DOHH2 (cell line): ENCODE data around the gene AAGAB.

Experiments
- H3F3A ChIP-seq: fragments of 200-600 bp; sonication (generic), shearing (Covaris generic); 2 replicates; pipeline ENCODE4 v1.6.0; 2016; ENCODE audit warnings: antibody characterized with exemption, mild to moderate bottlenecking; ENCODE audit not compliant: control insufficient read depth, insufficient read depth
- H3K27ac ChIP-seq: fragments of 200-600 bp; sonication (generic); 2 replicates; pipeline ENCODE4 v1.5.1; 2014; ENCODE audit warnings: low read depth, mild to moderate bottlenecking, low read length, moderate library complexity
- H3K27me3 ChIP-seq: fragments of 200-600 bp; sonication (generic); 2 replicates; pipeline ENCODE4 v1.6.1; 2014; ENCODE audit warnings: mild to moderate bottlenecking, low read length, mixed read lengths; ENCODE audit not compliant: control insufficient read depth
- H3K36me3 ChIP-seq: fragments of 200-600 bp; sonication (generic); 2 replicates; pipeline ENCODE4 v1.6.1; 2014; ENCODE audit warnings: mild to moderate bottlenecking, low read length, moderate library complexity, mixed read lengths; ENCODE audit not compliant: control insufficient read depth
- H3K4me1 ChIP-seq: fragments of 200-600 bp; sonication (generic); 2 replicates; pipeline ENCODE4 v1.6.1; 2014; ENCODE audit warnings: mild to moderate bottlenecking, low read length, mixed read lengths; ENCODE audit not compliant: control insufficient read depth
- H3K4me2 ChIP-seq: fragments of 200-600 bp; sonication (generic); 2 replicates; pipeline ENCODE4 v1.6.0; 2014; ENCODE audit warnings: mild to moderate bottlenecking, low read length, moderate library complexity
- H3K4me3 ChIP-seq: fragments of 200-600 bp; sonication (generic); 2 replicates; pipeline ENCODE4 v1.5.1; 2014; ENCODE audit warnings: mild to moderate bottlenecking, low read length, mixed read lengths
- H3K79me2 ChIP-seq: fragments of 200-600 bp; sonication (generic); 2 replicates; pipeline ENCODE4 v1.6.1; 2014; ENCODE audit warnings: mild to moderate bottlenecking, low read length, mixed read lengths; ENCODE audit not compliant: control insufficient read depth
- H3K9me2 ChIP-seq: fragments of 200-600 bp; sonication (generic); replicated peaks from 2 replicates; pipeline ENCODE4 v1.6.1; 2014; ENCODE audit warnings: mild to moderate bottlenecking, low read length, mixed read lengths; ENCODE audit not compliant: control insufficient read depth
- H3K9me3 ChIP-seq: fragments of 200-600 bp; sonication (generic); 2 replicates; pipeline ENCODE4 v1.6.1; 2014; ENCODE audit warnings: antibody characterized with exemption, low read length, mixed read lengths; ENCODE audit not compliant: control insufficient read depth, insufficient read depth
- H4K20me1 ChIP-seq: fragments of 200-600 bp; sonication (generic); 2 replicates; pipeline ENCODE4 v1.6.0; 2014; ENCODE audit warnings: low read depth, mild to moderate bottlenecking, antibody characterized with exemption, low read length, moderate library complexity; ENCODE audit not compliant: control insufficient read depth, insufficient read depth
- EZH2phosphoT487 ChIP-seq: fragments of 200-600 bp; sonication (generic); IDR thresholded peaks from 2 replicates; pipeline ENCODE4 v1.6.1; 2017; ENCODE audit warnings: borderline replicate concordance, mild to moderate bottlenecking, antibody characterized with exemption, low read length, moderate library complexity, mixed read lengths
- TF ChIP-seq, protein P1 (sequence below): fragments of 200-600 bp; sonication (generic); IDR thresholded peaks from one replicate; pipeline ENCODE4 v1.5.1; 2014; ENCODE audit warnings: antibody characterized with exemption, mild to moderate bottlenecking, low read depth, low read length; ENCODE audit not compliant: poor library complexity, severe bottlenecking

AAGAB gene

DNA sequence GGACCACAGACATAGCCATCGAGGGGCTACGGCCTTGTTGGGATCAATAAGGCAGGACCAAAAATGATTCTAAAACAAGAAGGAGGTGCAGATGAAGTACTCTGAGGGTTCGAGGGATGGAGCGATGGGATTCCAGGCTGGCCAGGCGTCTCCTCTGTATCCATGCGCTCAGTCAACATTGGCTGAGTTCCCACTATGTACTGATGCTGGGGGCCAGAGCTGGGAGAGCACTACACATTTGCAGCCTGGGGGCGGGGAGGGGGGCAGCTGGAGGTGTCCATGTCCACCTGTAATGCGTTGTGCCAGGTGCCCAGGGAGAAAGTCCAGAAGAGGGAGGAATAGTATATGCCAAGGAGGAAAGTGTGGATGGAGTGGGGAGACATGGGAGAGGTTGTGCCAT is 81.5 kb downstream of the AAGAB start:
- Histone ChIP-seq H4K20me1 (no peaks in the 10 kb centered on the region), H3K9me3 (no peaks in the 10 kb centered on the region), H3K36me3 (no peaks in the 10 kb centered on the region), H3K4me3 (no peak overlapping the region), H3K4me2 (no peak overlapping the region), H3F3A (no peaks in the 10 kb centered on the region), H3K27me3 (no peaks in the 10 kb centered on the region), H3K9me2 (no peaks in the 10 kb centered on the region), H3K4me1 (peaks cover 4% of the 10 kb centered on the region; the same call in 1 of the 2 replicates), H3K27ac (no peak overlapping the region), H3K79me2 (no peaks in the 10 kb centered on the region)
- TF ChIP-seq, protein P1, sequence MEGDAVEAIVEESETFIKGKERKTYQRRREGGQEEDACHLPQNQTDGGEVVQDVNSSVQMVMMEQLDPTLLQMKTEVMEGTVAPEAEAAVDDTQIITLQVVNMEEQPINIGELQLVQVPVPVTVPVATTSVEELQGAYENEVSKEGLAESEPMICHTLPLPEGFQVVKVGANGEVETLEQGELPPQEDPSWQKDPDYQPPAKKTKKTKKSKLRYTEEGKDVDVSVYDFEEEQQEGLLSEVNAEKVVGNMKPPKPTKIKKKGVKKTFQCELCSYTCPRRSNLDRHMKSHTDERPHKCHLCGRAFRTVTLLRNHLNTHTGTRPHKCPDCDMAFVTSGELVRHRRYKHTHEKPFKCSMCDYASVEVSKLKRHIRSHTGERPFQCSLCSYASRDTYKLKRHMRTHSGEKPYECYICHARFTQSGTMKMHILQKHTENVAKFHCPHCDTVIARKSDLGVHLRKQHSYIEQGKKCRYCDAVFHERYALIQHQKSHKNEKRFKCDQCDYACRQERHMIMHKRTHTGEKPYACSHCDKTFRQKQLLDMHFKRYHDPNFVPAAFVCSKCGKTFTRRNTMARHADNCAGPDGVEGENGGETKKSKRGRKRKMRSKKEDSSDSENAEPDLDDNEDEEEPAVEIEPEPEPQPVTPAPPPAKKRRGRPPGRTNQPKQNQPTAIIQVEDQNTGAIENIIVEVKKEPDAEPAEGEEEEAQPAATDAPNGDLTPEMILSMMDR = no peak
- TF ChIP-seq EZH2phosphoT487 = no peak

- no peak overlapping the region for H3K4me3 ChIP-seq
- H3K79me2 ChIP-seq = no peaks in the 10 kb centered on the region
- H3K27ac ChIP-seq = no peak overlapping the region
- no peak overlapping the region for H3K4me2 ChIP-seq
- no peaks in the 10 kb centered on the region for H3F3A ChIP-seq
- H4K20me1 ChIP-seq = no peaks in the 10 kb centered on the region
- no peak for TF ChIP-seq EZH2phosphoT487
- TF ChIP-seq, protein P1 = no peak
- H3K27me3 ChIP-seq = no peaks in the 10 kb centered on the region
- H3K4me1 ChIP-seq = peaks cover 4% of the 10 kb centered on the region; the same call in 1 of the 2 replicates
- no peaks in the 10 kb centered on the region for H3K9me2 ChIP-seq
- H3K36me3 ChIP-seq = no peaks in the 10 kb centered on the region
- H3K9me3 ChIP-seq = no peaks in the 10 kb centered on the region
Measured at GRCh38 chr15:67172172-67172571, 82.3 kb downstream of the AAGAB start.

DNA sequence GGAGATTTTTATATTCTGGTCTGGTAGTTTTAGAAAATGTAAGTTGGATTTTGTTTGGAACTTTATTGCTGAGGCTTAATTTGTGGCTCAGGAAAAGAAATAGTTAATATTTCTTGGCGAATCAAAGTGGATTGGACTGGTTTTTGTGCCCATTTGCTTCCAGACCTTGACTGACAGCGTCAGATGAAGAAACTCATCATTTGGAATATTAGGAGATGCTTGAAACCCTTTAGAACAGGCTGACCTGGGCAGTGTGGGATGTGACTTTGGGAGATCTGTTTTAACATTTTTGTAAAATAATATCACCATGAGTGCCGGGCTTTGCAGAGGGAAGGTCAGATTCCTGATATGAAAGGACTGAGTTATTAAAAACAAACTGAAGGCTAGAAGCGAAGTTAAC is 83.0 kb downstream of the AAGAB start:
- peaks cover 4% of the 10 kb centered on the region; the same call in 1 of the 2 replicates for H3K4me1 ChIP-seq
- no peak overlapping the region for H3K27ac ChIP-seq
- H3F3A ChIP-seq = no peaks in the 10 kb centered on the region
- no peaks in the 10 kb centered on the region for H3K27me3 ChIP-seq
- H4K20me1 ChIP-seq = no peaks in the 10 kb centered on the region
- no peaks in the 10 kb centered on the region for H3K9me2 ChIP-seq
- H3K9me3 ChIP-seq = no peaks in the 10 kb centered on the region
- no peak overlapping the region for H3K4me3 ChIP-seq
- no peak overlapping the region for H3K4me2 ChIP-seq
- peaks cover 2% of the 10 kb centered on the region; the same call in 1 of the 2 replicates for H3K36me3 ChIP-seq
- H3K79me2 ChIP-seq = no peaks in the 10 kb centered on the region
- TF ChIP-seq, protein P1 = no peak
- no peak for TF ChIP-seq EZH2phosphoT487
